B cell (primary cell): ENCODE results near the gene TEDDM1. TPM values are rescaled to one million over a fixed set of nuclear protein-coding genes. Genes with fewer than 3 reads are reported as not detected.

ENCODE experiments used
- ATAC-seq: fragments of 200-7000 bp; cut with Tn5 transposase; one replicate; pipeline ENCODE4 v1.10.0; 2021; ENCODE audit warnings: low read depth, mild to moderate bottlenecking, moderate number of reproducible peaks, moderate library complexity
- CTCF ChIA-PET: fragments of 350-600 bp; sonication (Branson Sonifier 250); formaldehyde crosslinking; loops from one replicate; lab custom pipeline; 2021; ENCODE audit warnings: antibody characterized with exemption, inconsistent platforms; lab: Charles Lee
- POLR2A ChIA-PET: fragments of 350-600 bp; sonication (Branson Sonifier 250); formaldehyde crosslinking; loops from one replicate; lab custom pipeline; 2021; ENCODE audit warnings: antibody characterized with exemption; lab: Charles Lee
- DNase-seq: peaks from one replicate; pipeline ENCODE4 v3.0.0; 2013
- H2AFZ ChIP-seq: 2 replicates; pipeline ENCODE4 v1.6.1; 2012; ENCODE audit warnings: mild to moderate bottlenecking, low read depth, low read length; ENCODE audit not compliant: insufficient read depth, poor library complexity, severe bottlenecking
- H3K27ac ChIP-seq, 2 donors: 1 replicate in 1 of 2; 2 replicates in 1 of 2; pipeline ENCODE4 v1.5.1; 2012 to 2013; ENCODE audit warnings: low read length in 2 of 2, mild to moderate bottlenecking in 2 of 2, moderate library complexity in 1 of 2
- H3K27me3 ChIP-seq, 4 experiments: fragments of 200-600 bp in 1 of 4; sonication (generic) in 1 of 4; replicated peaks in 1 of 4; 1 replicate in 2 of 4; 2 replicates in 2 of 4; pipeline versions ENCODE4 v1.6.1 to v1.7.0; 2013 to 2016; ENCODE audit warnings: low read length in 3 of 4, mild to moderate bottlenecking in 2 of 4, mixed read lengths in 1 of 4, moderate library complexity in 1 of 4; ENCODE audit not compliant: insufficient read depth in 4 of 4, control insufficient read depth in 3 of 4; ENCODE audit errors: control extremely low read depth in 1 of 4
- H3K36me3 ChIP-seq, 2 experiments: replicated peaks in 1 of 2; 1 replicate in 1 of 2; 2 replicates in 1 of 2; pipeline versions ENCODE4 v1.6.1 to v1.7.1; 2013; ENCODE audit warnings: low read length in 1 of 2; ENCODE audit not compliant: insufficient read depth in 2 of 2, control insufficient read depth in 1 of 2; ENCODE audit errors: control extremely low read depth in 1 of 2, extremely low read depth in 1 of 2
- H3K4me1 ChIP-seq, 2 donors: fragments of 200-600 bp in 1 of 2; sonication (generic) in 1 of 2; 1 replicate in 1 of 2; 2 replicates in 1 of 2; pipeline versions ENCODE4 v1.5.1 to v1.6.1; 2013 to 2017; ENCODE audit warnings: low read length in 2 of 2; ENCODE audit not compliant: control insufficient read depth in 2 of 2, insufficient read depth in 2 of 2
- H3K4me2 ChIP-seq: replicated peaks from 2 replicates; pipeline ENCODE3; 2012; ENCODE audit warnings: mild to moderate bottlenecking, low read depth, low read length; ENCODE audit not compliant: poor library complexity, severe bottlenecking
- H3K4me3 ChIP-seq, 5 experiments: fragments of 200-600 bp in 1 of 5; sonication (generic) in 1 of 5; 1 replicate in 3 of 5; 2 replicates in 2 of 5; pipeline versions ENCODE4 v1.5.1 to v1.7.0; 2011 to 2016; ENCODE audit warnings: low read length in 4 of 5, mild to moderate bottlenecking in 4 of 5, low read depth in 2 of 5, control low read depth in 1 of 5, moderate library complexity in 1 of 5; ENCODE audit not compliant: insufficient read depth in 1 of 5; ENCODE audit errors: control extremely low read depth in 1 of 5, extremely low read depth in 1 of 5
- H3K79me2 ChIP-seq: fragments of 200-600 bp; sonication (generic); one replicate; pipeline ENCODE4 v1.6.0; 2016; ENCODE audit warnings: low read length; ENCODE audit not compliant: control insufficient read depth, insufficient read depth
- H3K9ac ChIP-seq: fragments of 200-600 bp; sonication (generic); 2 replicates; pipeline ENCODE4 v1.6.1; 2017; ENCODE audit warnings: mild to moderate bottlenecking, low read length, moderate library complexity
- H3K9me3 ChIP-seq, 3 donors: one replicate each; pipeline versions ENCODE4 v1.6.1 to v1.7.1; 2013; ENCODE audit warnings: low read length in 2 of 3; ENCODE audit not compliant: control insufficient read depth in 2 of 3, insufficient read depth in 1 of 3; ENCODE audit errors: control extremely low read depth in 1 of 3
- H4K20me1 ChIP-seq: 2 replicates; pipeline ENCODE4 v1.6.0; 2012; ENCODE audit warnings: mild to moderate bottlenecking, low read length; ENCODE audit not compliant: insufficient read depth, control insufficient read depth, poor library complexity, severe bottlenecking
- H3K27ac Mint-ChIP-seq: one replicate; pipeline ENCODE4 v1.8.0; 2021; ENCODE audit warnings: mixed read lengths
- H3K27me3 Mint-ChIP-seq: one replicate; pipeline ENCODE4 v1.8.0; 2021; ENCODE audit warnings: mixed read lengths
- H3K4me1 Mint-ChIP-seq: one replicate; pipeline ENCODE4 v1.8.0; 2021; ENCODE audit warnings: mixed read lengths
- H3K4me3 Mint-ChIP-seq: one replicate; pipeline ENCODE4 v1.8.0; 2021; ENCODE audit warnings: mixed read lengths
- H3K9me3 Mint-ChIP-seq: one replicate; pipeline ENCODE4 v1.8.0; 2022; ENCODE audit warnings: mixed read lengths; ENCODE audit not compliant: insufficient read depth
- CTCF ChIP-seq: fragments of 200-600 bp; IDR thresholded peaks from one replicate; pipeline ENCODE4 v1.8.0; 2022; ENCODE audit warnings: antibody characterized with exemption, mild to moderate bottlenecking
- EZH2 ChIP-seq: IDR thresholded peaks from 2 replicates; pipeline ENCODE4 v1.6.1; 2012; ENCODE audit warnings: borderline replicate concordance, low read depth, mild to moderate bottlenecking, moderate library complexity, low read length; ENCODE audit not compliant: insufficient read depth, poor library complexity, severe bottlenecking
- WGBS: methylation state at CpG from one replicate; pipeline ENCODE4 v1.1.5; 2013; ENCODE audit warnings: missing lambda C conversion rate; ENCODE audit not compliant: insufficient coverage; 5-methylcytosine and 5-hydroxymethylcytosine counted together
- intact Hi-C: fragments of 100-400 bp; cut with micrococcal nuclease; formaldehyde crosslinking; loops from one replicate; pipeline ENCODE4 v1.10.0; 2022
- polyA minus RNA-seq: library from RNA; depleted of rRNA, polyadenylated mRNA; stranded (reverse); fragments of >200 nt; gene quantifications from 2 replicates; pipeline ENCODE4 v1.2.3, GENCODE V29; 2012
- polyA plus RNA-seq: library from polyadenylated mRNA; depleted of rRNA; stranded (reverse); fragments of >200 nt; gene quantifications from 2 replicates; pipeline ENCODE4 v1.2.3, GENCODE V29; 2012
- total RNA-seq, 2 donors: library from RNA; stranded (reverse); fragments of 120-200 nt in 1 of 2; gene quantifications; 1 replicate in 1 of 2; 2 replicates in 1 of 2; pipeline versions ENCODE4 v1.2.3 to v1.2.4, GENCODE V29; 2013 to 2022

TEDDM1 gene, protein sequence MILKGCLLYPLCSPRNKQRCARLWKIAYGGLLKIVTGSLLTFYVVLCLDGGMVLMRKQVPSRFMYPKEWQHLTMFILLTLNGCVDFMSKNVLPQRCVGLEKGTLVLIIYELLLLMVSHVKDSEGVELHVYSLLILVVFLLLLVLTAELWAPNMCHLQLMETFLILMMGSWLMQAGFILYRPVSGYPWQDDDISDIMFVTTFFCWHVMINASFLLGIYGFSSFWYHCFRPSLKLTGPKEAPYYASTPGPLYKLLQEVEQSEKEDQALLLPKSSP
- not detected in 2 replicates for total RNA-seq
- not detected for total RNA-seq (2013)
- polyA plus RNA-seq, result not detected in 2 replicates
- not detected in 2 replicates for polyA minus RNA-seq

DNA sequence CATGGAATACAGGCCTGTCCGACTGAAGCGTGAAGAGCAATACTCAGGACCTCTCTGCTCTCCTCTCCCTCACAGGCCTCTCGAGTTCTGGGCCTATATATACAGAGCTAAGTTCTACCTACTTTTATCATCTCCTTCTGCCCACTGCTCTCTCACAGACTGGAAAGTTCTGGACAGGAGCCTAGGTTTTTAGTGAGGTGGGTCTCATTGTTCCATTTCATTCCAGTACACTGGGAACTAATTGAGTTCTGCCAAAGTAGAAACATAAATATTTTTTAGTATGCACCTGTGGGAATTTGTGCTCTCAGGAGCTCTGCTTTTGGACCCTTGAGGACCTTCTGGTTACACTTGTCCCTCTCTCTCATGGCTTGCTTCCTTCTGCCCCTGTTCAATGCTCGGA lies at the start of gene TEDDM1:
Gene TEDDM1, minus strand, starts transcription at position 101 of the 400 bp plus-strand sequence. CDS start 182 bp downstream, outside the sequence.
- H3K4me3 ChIP-seq, result no peak within 1 kb of the TSS
- H3K27me3 ChIP-seq, result peaks cover 0 to 3% (median 1%) of the 10 kb centered on the region in 4 experiments
- 94% methylated on average over 3 of the region's 4 CpGs for WGBS
- H3K4me1 ChIP-seq, result peaks cover 3 to 4% of the 10 kb centered on the region in 2 donors
- DNase-seq, result no peak
- Mint-ChIP-seq H3K27ac (no peak within 1 kb of the TSS), H3K4me3 (no peak within 1 kb of the TSS), H3K4me1 (peaks cover 2% of the 10 kb centered on the region), H3K27me3 (peaks cover 17% of the 10 kb centered on the region), H3K9me3 (peaks cover 2% of the 10 kb centered on the region)
- H3K36me3 ChIP-seq, result no peaks in the 10 kb centered on the region
- ATAC-seq, result no peak
- H3K79me2 ChIP-seq, result no peaks in the 10 kb centered on the region
- POLR2A ChIA-PET, result no interaction called here
- CTCF ChIA-PET, result interaction anchor here (0.6 to 11.0 kb wide), 3 partner anchors 258 to 430 kb away, joined by 4 to 378 read pairs (median 5); no protein-coding TSS in a partner anchor
- H2AFZ ChIP-seq, result no peak within 1 kb of the TSS
- H4K20me1 ChIP-seq, result no peaks in the 10 kb centered on the region
- intact Hi-C loops, result no loop called here
- no peak within 1 kb of the TSS for H3K4me2 ChIP-seq
- H3K27ac ChIP-seq, result no peak within 1 kb of the TSS
- H3K9me3 ChIP-seq, result no peaks in the 10 kb centered on the region
- TF ChIP-seq CTCF, result no peak
- no peak for TF ChIP-seq EZH2
- no peak within 1 kb of the TSS for H3K9ac ChIP-seq

DNA sequence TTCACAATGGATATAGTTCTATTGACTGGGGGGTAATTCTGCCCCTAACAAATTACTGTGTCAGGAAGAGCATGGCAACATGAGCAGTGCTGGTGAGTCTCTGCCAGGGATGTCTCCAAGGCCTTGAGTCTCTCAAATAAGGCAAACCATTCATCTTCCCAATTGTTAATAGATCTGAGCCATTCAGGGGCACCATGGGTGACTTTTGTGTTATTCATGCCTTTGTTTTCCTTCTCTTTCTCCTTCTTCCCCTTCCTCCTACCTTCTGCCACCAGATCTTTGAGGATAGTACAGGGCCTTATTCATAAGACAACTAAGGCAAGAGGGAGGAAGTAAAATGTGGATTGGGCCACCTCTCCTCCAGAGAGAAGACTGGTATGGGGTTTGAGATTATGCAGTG lies 49.6 kb upstream of the TEDDM1 start, which contains the start of gene RGSL1:
Gene RGSL1, plus strand, starts transcription at position 60 of the 400 bp plus-strand sequence. Its CDS starts 20 bp downstream, at position 80.
- TF ChIP-seq EZH2 (no peak), CTCF (no peak)
- peaks cover 0 to 3% of the 10 kb centered on the region in 2 donors for H3K4me1 ChIP-seq
- DNase-seq (no peak), ATAC-seq (no peak)
- H3K4me1 Mint-ChIP-seq, result peaks cover 2% of the 10 kb centered on the region
- no peaks in the 10 kb centered on the region for H3K9me3 Mint-ChIP-seq
- H3K4me2 ChIP-seq, result no peak within 1 kb of the TSS
- no peak within 1 kb of the TSS for H3K27ac Mint-ChIP-seq
- H3K9ac ChIP-seq, result no peak within 1 kb of the TSS
- H3K4me3 Mint-ChIP-seq, result no peak within 1 kb of the TSS
- H3K9me3 ChIP-seq, result no peaks in the 10 kb centered on the region
- intact Hi-C loops, result no loop called here
- ChIA-PET CTCF (interaction anchor here (2.9 kb wide), 1 partner anchor 145 kb away, joined by 19 read pairs; no protein-coding TSS in a partner anchor), POLR2A (no interaction called here)
- H3K4me3 ChIP-seq, result no peak within 1 kb of the TSS
- no peaks in the 10 kb centered on the region for H3K36me3 ChIP-seq
- H3K27ac ChIP-seq, result no peak within 1 kb of the TSS
- no peaks in the 10 kb centered on the region for H3K27me3 Mint-ChIP-seq
- H2AFZ ChIP-seq, result no peak within 1 kb of the TSS
- no peaks in the 10 kb centered on the region for H4K20me1 ChIP-seq
- no peaks in the 10 kb centered on the region for H3K27me3 ChIP-seq
- no peaks in the 10 kb centered on the region for H3K79me2 ChIP-seq
